Glutamatergic neuron (in vitro differentiated cells): ENCODE data around the gene TGM3. TPM values are rescaled to one million over a fixed set of nuclear protein-coding genes. Genes with fewer than 3 reads are reported as not detected.

Source experiments
- DNase-seq: peaks from one replicate; pipeline ENCODE4 v3.0.0; 2022
- H3K27ac Mint-ChIP-seq: one replicate; pipeline ENCODE4 v1.8.0; 2020; ENCODE audit warnings: mild to moderate bottlenecking, mixed read lengths, inconsistent platforms; ENCODE audit not compliant: unreplicated experiment
- H3K27me3 Mint-ChIP-seq: one replicate; pipeline ENCODE4 v1.8.0; 2020; ENCODE audit warnings: mild to moderate bottlenecking, moderate library complexity, mixed read lengths, inconsistent platforms; ENCODE audit not compliant: unreplicated experiment
- H3K36me3 Mint-ChIP-seq: one replicate; pipeline ENCODE4 v1.8.0; 2020; ENCODE audit warnings: mild to moderate bottlenecking, mixed read lengths, inconsistent platforms; ENCODE audit not compliant: unreplicated experiment
- H3K4me1 Mint-ChIP-seq: one replicate; pipeline ENCODE4 v1.8.0; 2020; ENCODE audit warnings: mild to moderate bottlenecking, low read depth, mixed read lengths, inconsistent platforms; ENCODE audit not compliant: unreplicated experiment
- H3K4me3 Mint-ChIP-seq: one replicate; pipeline ENCODE4 v1.8.0; 2020; ENCODE audit warnings: mild to moderate bottlenecking, mixed read lengths, inconsistent platforms; ENCODE audit not compliant: unreplicated experiment
- H3K9me3 Mint-ChIP-seq: one replicate; pipeline ENCODE4 v1.8.0; 2020; ENCODE audit warnings: mild to moderate bottlenecking, moderate library complexity, mixed read lengths, inconsistent platforms; ENCODE audit not compliant: unreplicated experiment
- total RNA-seq: library from RNA; stranded (reverse); fragmentation: NEBNext Ultra II Directional; extraction: Animal tissue kit (Norgen Biotek cat#: 25700); gene quantifications from one replicate; pipeline ENCODE4 v1.2.1, GENCODE V29; 2021; ENCODE audit not compliant: unreplicated experiment
- TF ChIP-seq, protein P1 (sequence below): fragments of 200-600 bp; sonication (generic); IDR thresholded peaks from one replicate; pipeline ENCODE4 v1.5.0; 2021; ENCODE audit not compliant: partially characterized antibody, unreplicated experiment

The TGM3 gene
- total RNA-seq, 1 donor from 2014 or later, result not detected

DNA sequence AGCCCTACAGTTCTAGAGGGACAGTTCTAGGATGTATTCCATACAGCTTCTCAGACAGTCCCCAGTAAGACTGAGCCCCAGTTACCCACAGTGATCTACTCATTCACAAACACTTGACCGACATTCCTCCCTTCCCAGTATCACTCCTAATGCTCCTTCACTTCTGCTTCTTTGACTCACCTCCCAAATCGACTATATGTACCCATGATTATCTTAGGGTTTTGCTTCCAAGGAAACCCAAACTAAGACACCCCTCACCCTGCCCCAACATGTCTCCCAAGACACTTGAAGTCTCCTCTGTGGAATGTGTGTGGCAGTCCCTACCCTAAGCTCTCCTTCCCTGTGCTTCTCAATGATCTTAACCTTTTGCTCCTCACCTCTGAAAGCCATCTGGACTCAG is 61.3 kb downstream of the TGM3 start:
- H3K36me3 Mint-ChIP-seq, result peaks cover 5% of the 10 kb centered on the region
- H3K9me3 Mint-ChIP-seq, result no peaks in the 10 kb centered on the region
- no peak overlapping the region for H3K27ac Mint-ChIP-seq

DNA sequence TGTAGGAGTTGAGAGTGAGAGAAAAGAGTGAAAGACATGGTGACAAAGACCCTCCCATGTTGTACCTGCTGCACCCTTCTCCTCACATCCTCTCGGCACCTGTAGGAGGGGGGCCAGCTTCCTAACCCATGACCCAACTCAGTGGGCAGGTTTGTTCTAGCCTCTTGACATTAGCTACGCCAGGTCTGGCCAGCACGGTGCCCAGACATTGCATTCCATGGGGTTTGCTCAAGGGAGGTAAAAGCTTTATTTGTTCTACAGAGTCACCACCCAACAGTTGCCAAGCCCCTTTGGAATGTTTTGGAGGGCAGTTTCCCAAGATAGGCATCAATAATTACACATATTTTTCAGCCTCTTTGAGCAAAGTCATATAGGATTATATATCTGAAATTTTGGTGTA is 62.2 kb downstream of the TGM3 start:
- no peak for DNase-seq

More for the DNA sequence above, 61.3 kb downstream of the TGM3 start:
- DNase-seq, result no peak
- Mint-ChIP-seq H3K4me1 (no peaks in the 10 kb centered on the region), H3K27me3 (peaks cover 7% of the 10 kb centered on the region), H3K4me3 (no peak overlapping the region)
- TF ChIP-seq, protein P1, sequence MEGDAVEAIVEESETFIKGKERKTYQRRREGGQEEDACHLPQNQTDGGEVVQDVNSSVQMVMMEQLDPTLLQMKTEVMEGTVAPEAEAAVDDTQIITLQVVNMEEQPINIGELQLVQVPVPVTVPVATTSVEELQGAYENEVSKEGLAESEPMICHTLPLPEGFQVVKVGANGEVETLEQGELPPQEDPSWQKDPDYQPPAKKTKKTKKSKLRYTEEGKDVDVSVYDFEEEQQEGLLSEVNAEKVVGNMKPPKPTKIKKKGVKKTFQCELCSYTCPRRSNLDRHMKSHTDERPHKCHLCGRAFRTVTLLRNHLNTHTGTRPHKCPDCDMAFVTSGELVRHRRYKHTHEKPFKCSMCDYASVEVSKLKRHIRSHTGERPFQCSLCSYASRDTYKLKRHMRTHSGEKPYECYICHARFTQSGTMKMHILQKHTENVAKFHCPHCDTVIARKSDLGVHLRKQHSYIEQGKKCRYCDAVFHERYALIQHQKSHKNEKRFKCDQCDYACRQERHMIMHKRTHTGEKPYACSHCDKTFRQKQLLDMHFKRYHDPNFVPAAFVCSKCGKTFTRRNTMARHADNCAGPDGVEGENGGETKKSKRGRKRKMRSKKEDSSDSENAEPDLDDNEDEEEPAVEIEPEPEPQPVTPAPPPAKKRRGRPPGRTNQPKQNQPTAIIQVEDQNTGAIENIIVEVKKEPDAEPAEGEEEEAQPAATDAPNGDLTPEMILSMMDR, result no peak

DNA sequence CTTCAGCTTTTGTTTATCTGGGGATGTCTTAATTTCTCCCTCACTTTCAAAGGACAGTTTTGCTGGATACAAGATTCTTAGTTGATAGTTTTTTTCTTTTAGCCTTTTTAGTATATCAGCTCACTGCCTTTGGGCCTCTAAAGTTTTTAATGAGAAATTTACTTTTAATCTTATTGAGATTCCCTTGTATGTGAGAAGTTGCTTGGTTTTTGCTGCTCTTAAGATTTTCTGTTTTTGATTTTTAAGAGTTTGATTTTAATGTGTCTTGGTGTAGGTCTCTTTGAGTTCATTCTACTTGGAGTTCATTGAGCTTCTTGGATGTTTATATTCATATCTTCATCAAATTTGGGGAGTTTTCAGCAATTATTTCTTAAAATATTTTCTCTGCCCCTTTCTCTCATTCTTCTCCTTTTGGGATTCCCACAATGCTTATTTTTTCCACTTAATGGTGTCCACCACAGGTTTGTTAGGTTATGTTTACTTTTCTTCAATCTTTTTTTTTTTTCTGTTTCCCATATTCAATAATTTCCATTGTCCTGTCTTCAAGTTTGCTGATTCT is 65.3 kb downstream of the TGM3 start:
- Mint-ChIP-seq H3K9me3 (no peaks in the 10 kb centered on the region), H3K27ac (no peak overlapping the region), H3K36me3 (peaks cover 5% of the 10 kb centered on the region), H3K4me1 (no peaks in the 10 kb centered on the region), H3K4me3 (no peak overlapping the region), H3K27me3 (peaks cover 5% of the 10 kb centered on the region)
- no peak for DNase-seq
- TF ChIP-seq, protein P1, result no peak

More for the DNA sequence above, 62.2 kb downstream of the TGM3 start:
- Mint-ChIP-seq H3K27me3 (peaks cover 7% of the 10 kb centered on the region), H3K36me3 (peaks cover 5% of the 10 kb centered on the region), H3K4me1 (no peaks in the 10 kb centered on the region), H3K9me3 (no peaks in the 10 kb centered on the region), H3K27ac (no peak overlapping the region), H3K4me3 (no peak overlapping the region)
- TF ChIP-seq, protein P1, result no peak

DNA sequence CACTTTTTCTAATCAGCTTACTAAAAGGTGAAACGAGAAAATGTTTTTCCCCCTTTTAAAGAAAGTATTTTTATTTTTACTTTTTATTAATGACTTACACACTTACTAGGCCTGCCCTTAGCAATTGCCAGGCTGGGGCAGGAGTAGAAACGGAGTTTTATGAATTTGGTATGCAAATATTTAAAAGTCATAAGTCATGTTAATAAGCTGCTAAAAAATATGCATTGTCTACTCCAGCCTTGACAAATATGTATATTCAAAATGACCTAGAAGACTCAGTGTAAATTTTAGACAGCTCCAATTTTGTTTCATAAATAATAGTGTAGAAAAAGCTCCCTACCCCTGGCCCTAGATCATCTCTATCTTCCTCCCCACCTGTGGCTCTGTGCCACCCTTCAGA is 67.4 kb downstream of the TGM3 start:
- Mint-ChIP-seq H3K9me3 (no peaks in the 10 kb centered on the region), H3K36me3 (peaks cover 5% of the 10 kb centered on the region), H3K4me3 (no peak overlapping the region), H3K27ac (no peak overlapping the region), H3K4me1 (no peaks in the 10 kb centered on the region), H3K27me3 (peaks cover 3% of the 10 kb centered on the region)
- TF ChIP-seq, protein P1, result no peak
- no peak for DNase-seq

DNA sequence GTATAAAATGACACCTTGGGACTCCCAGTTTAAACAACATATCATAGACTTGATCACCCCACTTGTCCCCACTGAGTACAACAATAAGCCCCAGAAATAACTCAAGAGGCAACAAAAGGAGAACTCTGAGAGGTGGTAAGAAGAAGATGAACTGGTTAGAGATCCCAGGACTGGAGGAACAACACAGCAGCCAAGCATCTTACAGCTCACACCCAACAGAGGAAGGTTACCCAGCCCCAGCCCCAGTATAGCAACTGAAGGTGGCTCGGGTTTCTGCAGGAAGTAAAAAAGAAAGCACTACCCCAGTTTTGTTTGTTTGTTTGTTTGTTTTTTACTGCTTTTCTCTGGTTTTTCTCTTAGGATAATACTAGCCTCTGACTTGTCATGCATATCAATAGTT is 67.8 kb downstream of the TGM3 start:
- Mint-ChIP-seq H3K27me3 (peaks cover 3% of the 10 kb centered on the region), H3K27ac (no peak overlapping the region), H3K36me3 (peaks cover 5% of the 10 kb centered on the region), H3K9me3 (no peaks in the 10 kb centered on the region), H3K4me3 (no peak overlapping the region), H3K4me1 (no peaks in the 10 kb centered on the region)
- TF ChIP-seq, protein P1, result no peak
- no peak for DNase-seq
